Measurements from ENCODE around the gene CORO2B.

Gene CORO2B

DNA sequence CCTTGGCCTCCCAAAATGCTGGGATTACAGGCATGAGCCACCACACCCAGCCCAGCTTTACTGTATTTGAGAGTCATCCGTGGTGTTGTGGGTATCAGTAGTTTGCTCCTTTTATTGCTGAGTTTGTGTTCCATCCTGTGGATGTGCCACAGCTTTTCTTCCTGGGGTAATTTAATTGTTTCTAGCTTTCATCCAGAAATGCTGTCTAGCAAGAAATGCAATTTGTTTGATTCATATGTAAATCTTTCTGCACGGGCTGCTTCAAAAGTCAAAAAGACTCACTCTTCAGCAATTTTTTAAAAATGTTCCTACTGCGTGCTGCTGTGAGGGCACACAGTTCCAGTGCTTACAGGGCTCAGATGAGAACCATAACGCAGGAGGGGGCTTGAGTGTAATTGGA, 47.1 kb downstream of the CORO2B start:
- no peak for DNase-seq

DNA sequence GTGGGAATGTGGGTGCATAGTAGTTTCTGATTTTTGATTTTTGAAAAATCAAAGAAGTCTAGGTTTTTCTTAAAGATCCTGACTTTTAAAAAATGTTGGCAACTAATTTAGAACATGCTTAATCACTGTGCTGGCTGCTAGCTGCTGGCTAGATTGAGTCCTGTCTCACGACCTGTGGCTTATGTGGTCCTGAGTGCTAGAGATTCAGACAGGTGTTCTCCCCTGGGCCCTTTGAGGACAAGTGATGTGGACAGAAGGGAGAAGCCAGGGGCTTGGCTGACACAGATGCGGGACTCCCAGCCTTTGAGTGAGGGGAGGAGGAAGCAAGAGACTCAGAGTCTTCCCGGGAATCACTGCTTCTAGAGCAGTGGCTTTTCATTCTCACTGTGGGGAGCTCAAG, 47.5 kb downstream of the CORO2B start:
- DNase-seq: no peak

DNA sequence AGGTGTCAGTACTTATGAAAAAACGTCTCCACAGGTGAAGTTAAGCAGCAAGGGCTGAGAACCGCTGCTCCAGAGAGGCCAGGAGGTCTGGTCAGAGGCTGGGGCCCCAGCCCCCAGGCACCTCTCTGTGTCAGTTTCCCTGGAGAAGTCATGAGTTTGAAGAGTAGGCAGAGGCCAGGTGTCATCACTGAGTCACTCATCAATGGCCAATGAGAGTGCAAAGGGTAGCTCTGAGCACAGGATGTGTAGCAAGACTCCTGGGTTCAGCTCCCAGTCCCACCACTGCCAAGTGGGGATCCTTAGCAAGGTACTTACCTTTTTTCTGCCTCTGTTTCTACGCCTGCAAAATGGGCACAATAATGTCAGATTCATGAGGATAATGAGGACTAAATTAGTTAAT, 47.9 kb downstream of the CORO2B start:
- no peak for DNase-seq

DNA sequence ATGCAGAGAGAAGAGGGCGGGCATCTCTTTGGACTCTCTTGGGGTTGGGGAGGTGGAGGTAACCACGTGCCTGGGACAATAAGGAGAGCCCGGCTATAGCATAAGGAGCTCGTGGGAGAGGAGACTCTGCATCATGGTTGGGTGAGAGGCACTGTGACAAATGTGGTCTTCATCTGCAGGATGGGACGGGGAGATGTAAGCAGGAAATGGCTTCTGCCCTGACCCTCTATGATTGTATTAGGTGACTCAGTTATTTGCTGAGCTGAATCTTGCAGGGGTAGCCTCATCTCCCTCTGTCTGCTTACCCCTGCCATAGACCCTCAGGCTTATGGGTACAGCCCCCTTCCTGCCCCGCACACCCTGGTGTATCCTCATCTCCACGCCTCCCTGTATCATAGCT, 48.7 kb downstream of the CORO2B start:
- DNase-seq: no peak

DNA sequence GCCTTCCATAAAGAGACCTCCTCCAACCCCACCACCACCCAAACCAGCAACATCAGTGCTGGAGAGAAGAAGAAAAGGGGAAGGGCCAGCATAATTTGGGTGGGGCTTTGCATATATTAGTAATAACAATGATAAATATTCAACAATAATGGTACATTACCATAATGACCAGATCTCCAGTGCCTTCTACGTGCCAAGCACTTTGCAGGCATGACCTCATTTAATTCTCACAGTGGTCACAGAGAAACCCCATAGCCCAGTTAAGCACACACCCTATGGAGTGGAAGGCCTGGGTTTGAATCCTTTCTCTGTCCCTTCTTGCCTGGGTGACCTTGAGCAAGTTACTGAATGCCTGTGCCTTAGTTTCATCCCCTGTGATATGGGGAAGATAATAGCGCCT, 49.2 kb downstream of the CORO2B start:
- DNase-seq: no peak

DNA sequence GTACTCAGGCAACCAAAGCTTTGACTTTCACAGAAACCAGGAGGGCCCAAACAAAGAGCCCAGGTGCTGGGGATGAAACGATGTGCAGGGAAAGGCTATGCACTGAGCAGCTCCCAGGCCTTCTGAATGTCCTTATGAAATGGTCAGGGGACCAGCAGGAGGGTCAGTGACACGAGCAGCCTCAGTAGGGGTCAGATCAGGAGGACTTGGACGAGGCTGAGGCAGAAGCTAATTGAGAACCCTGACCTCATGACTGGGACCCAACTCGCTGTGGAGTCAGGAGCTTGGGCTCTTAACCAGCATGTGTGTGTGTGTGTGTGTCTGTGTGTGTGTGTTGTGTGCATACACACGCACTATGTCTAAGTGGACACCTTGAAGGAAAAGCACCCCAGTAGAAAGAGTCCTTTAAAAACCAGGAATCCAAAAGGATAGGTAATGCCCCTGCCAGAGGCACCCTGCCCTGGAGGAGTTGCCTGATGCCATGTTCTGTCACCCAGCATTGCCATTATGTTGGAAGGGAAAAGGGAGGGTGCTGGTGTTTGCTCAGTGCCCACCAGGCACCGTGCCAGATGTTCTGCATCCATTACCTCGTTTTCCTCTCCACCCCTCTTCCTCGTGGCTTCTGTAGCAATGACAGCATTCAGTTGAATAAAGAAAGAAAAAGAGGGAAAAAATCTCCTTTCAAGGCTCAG, 50.9 kb downstream of the CORO2B start:
- no peak for DNase-seq

DNA sequence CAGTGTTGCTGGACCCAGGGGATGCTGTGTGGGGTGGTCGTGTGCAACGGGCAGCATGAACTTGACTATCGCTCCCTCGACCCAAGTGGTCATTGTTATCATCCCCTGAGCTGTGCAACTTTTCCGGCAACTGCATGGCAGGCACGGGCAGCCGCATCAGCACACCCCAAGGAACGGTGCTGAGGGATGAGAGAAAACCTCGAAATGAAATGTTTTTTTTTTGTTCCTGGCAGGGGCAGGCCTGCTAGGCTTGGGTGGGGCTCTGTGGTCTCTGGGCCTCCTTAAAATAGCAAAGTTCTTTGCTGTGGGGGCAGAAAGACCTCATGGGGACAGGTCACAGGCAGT, 51.4 kb downstream of the CORO2B start:
- DNase-seq: no peak

DNA sequence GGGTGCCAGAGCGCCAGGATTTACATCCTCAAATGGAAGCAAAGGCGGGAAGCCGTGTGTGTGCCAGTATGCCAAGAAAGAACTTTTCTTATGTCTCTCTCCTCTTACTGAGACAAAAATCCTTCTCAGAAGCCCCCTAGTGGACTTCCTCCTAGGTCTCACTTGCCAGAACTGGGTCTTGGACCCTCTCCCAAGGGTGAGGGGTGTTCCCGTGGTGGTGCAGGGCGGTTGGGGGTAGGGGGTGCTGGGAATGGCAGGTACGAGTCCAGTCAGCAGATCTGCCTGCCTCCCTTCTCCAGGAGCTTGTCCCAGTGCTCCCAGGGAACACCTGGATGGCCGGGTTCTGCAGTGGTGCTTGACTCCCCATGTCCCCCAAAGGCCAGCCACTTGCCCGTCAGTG, 52.0 kb downstream of the CORO2B start:
- no peak for DNase-seq

DNA sequence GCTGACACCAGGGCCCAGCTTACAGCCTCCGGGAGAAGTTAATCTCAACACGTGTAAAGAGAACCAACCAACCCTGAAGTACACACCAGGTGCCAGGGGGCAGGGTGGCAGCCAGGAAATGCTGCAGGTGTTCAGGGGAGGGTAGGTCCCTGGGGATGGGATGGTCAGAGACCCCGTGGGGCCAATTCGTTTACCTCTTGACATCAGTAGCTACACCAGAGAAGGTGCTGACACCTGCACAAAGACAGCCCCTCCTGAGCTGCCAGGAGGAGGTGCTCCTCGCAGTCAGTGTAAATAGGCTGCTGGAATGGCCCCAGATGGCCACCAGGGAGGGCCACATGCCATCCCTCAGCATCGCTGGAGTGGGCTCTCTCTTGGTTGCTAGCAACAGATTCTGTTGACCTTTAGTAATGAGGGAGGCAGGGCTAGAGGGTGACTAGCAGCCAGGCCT, 52.8 kb downstream of the CORO2B start:
- peak in 1 of 56 donors; percentile 29 for DNase-seq

DNA sequence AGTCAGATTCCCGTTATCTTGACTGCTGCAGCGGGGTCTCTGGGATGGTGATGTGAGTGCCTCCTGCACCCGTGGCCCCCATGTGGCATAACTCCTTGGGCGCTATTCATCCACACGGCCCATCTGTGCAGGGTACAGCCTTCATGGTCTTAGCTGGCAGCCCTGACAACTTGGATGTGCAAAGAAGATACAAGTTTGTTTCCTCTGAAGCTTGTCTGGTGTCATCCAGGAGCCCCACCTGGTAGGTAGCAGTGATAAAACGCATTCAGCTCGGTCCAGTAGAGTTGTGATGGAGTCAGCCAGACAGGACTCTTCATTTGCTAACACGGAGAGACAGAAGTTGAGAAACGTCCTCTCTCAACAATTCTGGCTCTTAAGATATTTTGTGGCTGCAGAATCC, 53.3 kb downstream of the CORO2B start:
- DNase-seq: no peak

DNA sequence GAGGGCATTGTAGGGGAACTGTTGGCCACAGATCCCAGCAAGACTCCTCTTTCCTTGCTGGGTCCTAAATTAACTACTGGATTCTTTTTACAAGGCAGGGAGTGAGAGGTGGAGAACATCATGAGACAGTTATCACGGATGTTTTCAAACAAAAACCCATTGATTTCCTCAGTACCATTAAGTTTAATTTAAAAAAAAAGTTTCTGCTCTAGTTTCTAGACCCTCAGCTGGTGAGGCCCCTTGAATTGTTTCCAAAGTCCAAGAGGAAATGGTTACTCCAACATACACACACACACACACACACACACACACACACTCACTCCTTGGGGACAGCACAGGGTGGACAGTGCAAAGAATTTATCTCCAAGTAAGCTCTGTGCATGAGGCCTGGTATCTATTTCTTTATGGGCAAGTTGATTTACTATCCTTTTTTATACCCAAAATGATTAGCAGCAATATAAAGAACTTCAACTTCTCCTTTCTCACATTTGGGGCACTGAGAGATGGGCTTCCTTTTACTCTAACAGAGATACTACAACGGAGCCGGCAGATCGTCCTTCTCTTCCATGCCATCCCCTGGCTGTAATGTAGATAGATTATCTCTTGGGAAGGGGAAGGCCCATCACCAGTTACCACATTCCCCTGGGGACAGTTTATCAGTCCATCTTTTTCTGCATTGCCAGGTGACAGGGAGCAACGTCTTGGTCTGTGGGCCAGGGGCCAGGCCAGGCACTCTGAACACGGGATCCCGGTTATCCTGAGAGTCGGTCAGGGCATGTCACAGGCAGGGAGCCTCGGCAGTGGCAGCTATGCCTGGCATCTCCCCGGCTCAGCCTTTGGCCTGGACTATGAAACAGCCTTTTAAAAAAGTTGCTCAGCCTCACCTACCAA, 54.7 kb downstream of the CORO2B start:
- no peak for DNase-seq

DNA sequence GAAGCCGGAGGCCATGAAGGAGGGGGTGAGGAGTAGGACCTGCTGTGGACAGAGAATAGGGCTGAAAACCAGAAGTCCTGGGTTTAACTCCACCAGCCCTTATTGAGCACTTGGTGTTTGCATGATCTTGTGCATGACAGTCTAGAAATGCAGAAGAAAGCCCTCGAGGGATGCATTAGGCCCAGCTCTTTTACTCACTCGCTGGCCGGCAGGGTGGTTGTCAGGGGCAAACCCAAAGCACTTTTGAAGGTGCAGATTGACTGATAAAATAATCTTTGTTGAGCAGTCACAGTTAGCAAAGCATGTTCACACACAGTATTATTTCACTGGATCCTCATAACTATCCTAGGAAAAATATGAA, 55.3 kb downstream of the CORO2B start:
- no peak for DNase-seq

DNA sequence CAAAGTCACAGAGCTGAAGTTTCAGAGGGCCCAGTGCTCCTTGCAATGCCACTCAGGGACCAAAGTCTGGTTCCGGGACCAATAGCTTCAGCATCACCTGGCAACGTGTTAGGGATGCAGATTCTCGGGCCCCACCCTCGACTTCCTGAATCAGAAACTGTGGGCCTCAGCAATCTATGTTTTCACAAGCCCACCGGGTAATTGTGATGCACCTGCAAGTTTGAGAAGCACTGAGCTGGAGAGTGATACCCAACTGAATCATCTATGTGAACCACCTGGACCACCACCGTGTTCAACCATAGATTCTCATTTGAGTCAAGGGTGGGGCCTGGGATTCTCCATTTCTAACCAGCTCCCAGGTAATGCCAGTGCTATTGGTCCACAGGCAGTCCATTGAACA, 55.7 kb downstream of the CORO2B start:
- no peak for DNase-seq

DNA sequence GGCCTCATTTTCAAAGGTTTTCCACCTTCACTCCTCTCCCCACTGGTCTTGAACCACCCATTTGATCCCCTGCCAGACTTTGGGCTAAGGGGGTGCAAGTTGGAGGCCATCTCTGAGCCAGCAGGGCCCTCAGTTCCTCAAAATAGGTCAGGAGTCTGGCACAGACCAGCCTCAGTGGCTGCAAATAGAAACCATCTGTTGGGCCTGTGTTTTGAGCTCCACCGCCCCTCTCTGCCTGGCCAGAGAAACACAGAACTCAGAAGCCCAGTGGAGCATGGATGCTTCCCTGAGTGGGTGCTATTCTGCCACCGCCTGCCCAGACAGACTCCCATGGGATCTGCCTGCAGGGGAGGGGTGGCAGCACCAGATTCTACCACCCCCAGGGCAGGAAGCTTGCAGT, 56.3 kb downstream of the CORO2B start:
- DNase-seq: peak in 41 of 56 donors; percentile 20 to 74 (median 50)

DNA sequence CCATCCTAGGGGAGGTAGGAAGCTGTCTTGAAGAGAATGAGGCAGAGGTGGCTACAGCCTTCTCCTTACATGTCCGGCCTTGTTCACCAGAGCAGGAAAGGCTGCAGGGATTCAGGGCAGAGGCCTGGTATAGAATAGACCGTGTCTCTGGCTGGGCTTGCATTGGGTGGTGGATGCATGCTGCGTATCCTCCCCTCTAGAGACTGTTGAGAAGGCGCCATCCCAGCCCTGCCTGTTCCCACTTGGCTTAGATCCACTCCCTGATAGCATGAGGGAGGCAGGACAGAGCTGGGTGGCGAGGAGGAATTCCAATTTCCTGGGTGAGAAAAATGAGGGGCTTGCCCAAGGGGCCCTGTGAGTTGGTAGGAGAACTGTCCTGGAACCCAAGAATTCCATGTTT, 57.5 kb downstream of the CORO2B start:
- DNase-seq: no peak

DNA sequence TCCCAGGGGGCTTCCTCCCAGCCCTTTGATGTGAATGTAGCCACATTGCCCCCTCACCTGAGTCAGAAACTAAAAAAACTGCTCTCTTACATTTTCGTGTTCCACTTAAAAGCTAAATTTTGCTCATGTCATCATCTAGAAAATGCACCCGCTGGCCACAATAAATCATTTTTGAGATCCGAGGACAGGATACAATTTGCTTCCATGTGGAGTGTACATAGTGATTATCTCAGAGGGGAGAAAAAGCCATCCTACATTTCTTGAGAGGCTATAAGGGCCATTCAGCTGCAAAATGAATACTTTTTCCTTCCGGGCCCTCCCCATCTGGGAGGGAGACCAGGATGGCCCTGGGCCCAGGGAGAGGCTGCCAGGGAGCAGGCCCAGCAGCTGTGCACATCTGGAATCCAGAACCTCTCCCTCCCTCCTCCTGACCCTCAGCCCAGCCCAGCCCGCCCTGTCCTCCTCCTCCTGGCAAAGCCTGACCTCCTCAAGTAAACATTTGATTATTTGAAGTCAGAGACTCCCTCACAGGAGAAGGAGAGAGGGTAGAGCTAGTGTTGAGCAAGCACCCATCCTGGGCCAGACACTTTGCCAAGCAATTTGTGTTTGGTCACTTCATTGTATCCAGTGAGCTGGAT, 59.1 kb downstream of the CORO2B start:
- peak in 3 of 56 donors; percentile 21 to 25 (median 24) for DNase-seq

DNA sequence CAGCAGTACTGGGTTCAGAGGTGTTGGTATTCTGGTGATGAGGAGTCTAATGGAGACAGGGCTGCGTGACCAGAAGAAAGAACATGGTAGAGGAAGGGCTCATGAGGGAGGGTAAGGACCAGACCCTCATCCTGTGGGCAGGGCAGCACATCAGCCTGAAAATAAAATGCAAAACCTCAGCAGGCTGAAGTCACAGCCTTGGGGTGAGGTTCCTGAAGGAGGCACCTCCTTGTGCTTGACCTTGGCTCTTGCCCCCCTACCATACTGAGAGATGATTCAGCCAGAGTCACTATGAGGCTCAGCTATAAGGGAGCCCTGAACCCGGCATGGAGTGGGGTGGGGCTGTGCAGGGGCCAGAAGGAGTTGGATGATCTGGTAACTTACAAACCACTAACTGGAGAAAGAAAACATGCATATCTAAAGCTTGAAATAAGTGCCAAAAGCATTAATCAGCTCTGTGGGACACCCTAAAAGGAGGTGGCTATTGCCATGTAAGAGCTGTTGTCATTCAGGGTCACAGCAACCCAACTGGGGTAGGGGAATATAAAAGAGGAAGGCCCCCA, 60.2 kb downstream of the CORO2B start:
- DNase-seq: no peak

DNA sequence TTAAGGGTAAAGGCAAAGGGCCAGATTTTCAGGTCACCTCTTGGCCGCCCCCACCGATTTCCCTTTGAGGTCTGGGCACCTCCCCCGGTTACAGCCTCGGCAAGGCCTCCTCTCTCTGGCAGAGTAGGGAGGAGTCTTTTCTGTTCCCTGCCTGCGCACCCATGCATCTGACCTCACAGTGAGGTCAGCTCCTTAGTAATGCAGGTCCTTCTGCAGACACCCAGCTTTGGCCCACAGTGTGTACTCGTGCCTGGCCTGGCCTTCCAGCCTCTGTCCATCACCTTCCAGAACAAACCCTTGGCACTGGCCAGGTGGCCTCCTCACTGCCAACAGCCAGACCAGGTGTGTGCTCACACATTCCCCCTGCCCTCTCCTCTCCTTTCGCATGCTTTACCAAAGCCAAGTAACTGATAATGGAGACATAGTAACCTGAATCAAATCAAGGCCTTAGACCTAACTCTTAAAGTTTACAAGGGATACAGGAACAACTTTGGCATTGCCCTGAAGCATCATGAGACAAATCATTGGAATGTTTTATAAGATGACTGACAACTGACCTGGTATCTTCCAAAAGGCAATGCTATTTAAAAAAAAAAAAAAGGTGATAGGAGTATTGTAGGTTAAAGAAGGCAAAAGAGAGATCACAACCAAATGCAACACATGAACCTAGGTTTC, 61.3 kb downstream of the CORO2B start:
- DNase-seq: no peak

DNA sequence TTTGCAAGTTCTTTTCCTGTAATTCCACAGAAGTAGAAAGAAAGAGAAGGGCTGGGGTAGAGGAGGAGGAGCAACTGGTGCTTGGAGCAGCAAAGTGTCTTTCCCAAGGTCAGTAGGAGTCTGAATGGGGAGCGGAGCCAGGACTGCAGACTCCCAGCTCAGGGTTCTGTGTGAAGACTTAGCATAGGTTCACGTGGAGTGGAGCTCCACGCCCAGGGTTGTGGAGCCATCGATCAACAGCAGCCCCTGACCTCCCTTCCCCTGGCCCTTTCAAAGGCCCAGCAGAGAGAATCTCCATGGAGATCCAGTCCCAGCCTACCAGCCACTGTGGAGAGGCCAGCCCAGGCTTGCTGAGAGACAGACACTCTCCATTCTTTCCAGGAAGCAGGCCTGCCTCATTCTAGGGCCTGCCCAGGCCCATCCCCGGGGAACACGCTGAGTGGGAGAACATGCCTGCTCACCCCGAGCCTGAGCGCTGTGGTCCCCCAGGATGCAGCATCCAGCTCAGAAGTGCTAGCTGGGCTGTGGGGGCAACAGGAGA, 62.1 kb downstream of the CORO2B start:
- peak in 12 of 56 donors; percentile 25 to 56 (median 46) for DNase-seq

DNA sequence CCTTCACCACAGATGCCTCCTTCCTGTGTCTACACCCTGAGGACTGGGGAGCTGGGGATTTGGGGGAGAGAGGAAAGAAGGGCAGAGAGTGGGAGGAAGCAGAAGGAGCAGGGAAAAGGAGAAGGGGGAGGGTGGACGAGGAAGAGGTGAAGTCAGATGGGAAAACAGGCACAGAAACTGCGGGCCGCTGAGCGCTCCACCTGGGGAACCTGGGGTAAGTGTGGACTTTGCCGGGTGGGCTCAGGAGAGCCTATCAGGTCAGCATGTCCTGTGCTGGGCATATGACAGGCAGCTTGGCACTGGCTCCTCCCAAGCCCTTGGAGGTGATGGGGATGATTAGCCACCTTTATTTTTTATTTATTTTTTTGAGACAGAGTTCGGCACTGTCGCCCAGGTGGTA, 62.6 kb downstream of the CORO2B start:
- DNase-seq: no peak

DNA sequence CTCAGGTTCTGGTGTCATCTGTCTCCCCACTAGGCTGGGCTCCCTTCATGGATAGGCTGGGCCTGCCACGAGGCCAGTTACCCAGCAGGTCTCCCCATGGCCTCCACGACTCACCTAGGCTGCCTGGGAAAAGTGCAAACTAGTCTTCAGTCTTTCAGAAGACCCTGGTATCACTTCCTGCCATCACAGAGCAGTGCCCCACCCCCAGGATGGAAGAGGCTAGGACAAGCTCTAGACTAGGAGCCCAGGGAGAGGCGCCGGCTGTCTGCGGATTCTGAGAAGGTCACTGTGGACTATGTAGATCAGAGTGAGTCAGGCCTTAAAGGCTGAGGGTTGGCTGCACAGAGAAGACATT, 63.7 kb downstream of the CORO2B start:
- DNase-seq: no peak
